Stimulated activated CD4-positive, alpha-beta T cell treated with anti-CD3 and anti-CD28 coated beads, Interleukin-4, amount 100 ng/mL, for 24 hours (primary cell): ENCODE measurements around the gene GRIP2.

Experiments used
- DNase-seq: peaks from one replicate; pipeline ENCODE4 v3.0.0-alpha.2; 2020

GRIP2 gene

DNA sequence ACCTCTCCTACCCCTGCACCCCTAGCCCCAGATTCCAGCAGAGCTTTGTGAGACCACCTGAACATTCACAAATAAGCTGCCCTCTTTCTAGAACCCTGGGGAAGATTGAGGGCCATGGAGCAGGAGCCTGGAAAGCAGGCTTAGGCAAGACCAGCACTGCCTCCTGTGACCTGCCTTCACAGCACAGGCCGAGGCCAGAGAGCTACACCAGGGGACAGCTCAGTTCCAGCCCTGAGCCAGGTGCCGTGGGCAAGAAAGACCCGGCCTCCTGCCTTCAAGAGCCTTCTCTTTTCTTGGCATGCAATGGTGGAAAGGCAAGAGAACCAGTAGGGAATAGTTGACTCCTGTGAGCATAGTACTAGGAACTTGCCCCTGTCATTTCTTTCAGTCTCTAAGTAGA is 89.6 kb downstream of the GRIP2 start:
- DNase-seq, result no peak

DNA sequence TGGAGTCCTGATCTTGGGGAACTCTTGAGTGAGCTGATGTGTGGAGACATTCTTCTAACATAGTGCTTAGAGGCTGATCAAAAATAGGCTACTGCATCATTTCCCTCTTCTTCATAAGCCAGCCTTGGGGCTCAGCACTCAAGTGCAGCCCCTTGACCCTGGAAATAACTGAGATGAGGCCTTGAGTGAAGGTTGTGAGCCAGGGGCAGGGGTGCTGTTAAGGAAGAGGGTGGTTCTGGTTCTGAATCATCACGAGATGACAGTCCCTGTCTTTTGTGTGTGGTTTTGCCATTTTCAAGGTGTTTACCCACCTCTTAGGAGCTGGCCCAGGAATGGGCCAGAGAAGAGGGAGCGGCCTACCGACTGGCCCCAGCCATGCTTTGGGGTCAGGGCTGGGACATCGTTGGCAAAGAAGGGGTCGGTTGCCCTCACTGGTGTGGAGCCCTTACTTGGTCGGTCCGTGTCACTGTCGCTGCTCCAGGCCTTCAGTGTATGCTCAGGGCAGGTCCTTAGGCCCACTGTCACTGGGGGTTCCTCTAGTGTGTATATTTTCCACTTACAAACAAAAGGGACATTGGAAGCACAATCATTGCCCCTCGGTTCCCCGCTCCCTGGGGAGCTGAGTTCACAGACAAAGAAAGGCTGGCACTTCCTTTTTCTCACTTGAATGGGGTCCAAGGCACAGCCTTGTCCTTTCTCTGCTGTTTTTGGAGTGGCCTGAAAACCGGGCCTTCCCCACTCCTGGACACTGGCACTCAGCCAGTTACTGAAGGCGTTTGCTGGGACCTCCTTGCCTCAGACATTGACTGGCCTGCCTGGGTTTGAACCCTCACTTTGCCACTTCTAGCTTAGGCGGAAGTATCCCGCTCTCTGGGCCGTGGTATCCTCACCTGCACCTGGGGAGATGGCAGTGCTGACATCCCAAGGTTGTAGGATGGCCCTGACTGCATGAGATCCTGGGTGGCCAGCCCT is 91.1 kb downstream of the GRIP2 start:
- DNase-seq, result no peak

DNA sequence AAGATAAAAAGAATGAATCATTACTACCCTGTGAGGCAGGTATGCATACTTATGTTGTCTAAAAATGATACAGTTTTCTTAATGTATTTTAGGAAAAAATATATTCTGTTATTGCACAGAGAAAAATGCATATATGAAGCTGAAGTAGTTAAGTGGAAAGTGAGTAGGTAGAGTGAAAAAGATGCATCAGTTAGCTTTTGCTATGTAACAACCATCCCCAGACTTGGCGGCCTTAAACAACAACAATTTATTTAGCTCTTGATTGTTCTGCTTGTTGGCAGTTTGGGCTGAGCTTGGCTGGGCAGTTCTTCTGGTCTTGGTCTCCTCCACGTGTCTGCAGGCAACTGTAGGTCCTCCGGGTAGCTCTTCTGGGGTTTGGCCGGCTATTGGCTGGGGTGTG is 92.1 kb downstream of the GRIP2 start:
- no peak for DNase-seq

DNA sequence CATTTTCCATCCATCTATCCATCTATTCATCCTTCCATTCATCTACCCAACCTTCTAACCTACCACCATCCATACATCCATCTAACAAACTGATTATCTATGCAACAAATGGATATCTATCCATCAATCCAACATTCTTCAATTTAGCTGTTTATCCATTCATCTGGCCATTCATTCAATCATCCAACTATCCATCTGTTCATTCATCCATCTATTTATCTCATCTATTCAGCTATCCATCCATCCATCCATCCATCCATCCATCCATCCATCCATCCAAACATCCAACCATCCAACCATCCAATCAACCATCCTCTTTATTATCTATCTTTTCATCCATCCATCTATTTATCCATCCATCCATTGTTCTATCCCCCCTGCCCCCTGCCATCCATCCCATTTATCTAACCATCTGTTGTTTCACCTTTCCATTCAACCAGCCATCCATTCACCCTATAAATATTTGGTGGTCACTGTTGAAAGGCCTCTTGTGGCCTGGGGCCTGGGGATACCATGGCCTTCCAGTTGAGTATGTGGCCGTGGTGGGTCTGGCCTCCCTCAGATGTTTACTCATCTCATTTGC is 93.1 kb downstream of the GRIP2 start:
- DNase-seq, result no peak

DNA sequence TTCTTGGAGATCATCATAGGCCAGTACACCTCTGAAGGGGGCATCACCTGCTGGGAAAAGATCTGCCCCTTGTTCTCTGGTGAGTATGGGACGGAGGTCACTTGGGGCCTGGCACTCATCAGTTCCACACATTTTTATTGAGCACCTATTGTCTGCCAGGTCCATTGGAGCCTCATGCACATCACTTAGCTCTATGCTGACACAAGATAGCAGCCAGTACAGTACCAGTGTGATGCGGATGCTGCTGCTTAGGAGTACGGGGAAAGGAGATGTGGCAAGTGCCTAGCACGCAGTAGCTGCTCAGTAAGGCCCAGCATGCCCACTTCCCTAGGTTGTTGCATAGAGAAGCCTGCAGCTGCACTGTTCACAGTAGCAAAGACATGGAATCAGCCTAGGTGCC is 94.4 kb downstream of the GRIP2 start:
- no peak for DNase-seq

DNA sequence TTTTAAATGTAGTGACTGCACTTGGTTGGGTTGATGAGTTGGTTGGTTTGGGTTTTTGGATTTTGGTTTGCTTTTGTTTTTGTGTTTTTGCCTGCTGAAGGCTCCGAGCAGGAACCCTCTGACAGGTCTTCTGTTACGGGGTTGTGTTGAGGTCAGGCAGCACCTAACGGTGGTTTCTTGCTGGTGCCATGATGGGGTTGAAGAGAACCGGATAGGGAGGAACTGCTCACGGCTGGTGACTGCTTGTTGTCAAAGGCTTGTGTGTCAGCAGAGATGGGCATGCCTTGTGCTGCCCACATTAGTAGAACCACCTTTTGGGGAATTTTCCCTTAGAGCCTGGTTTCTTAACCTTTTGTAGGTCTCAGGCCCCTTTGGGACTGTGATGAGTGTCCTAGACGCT is 95.8 kb downstream of the GRIP2 start:
- no peak for DNase-seq

DNA sequence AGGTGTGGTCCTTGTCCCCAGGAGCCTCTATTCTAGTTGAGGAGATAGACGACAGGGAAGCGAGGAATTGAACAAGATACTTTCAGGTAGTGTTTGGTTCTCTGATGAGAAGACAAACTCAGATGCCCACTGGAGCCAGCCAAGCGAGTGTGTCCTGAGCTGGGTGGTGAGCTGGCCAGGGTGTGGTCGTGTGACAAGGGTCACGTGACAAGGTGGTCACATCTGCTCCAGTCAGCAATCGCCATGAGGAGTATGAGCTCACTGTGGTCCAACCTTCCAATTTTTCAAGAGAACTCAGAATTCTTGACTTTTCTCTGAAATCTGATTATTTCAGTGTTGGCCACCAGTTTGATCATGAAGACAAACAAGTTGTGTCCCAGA is 98.2 kb downstream of the GRIP2 start:
- DNase-seq, result no peak

DNA sequence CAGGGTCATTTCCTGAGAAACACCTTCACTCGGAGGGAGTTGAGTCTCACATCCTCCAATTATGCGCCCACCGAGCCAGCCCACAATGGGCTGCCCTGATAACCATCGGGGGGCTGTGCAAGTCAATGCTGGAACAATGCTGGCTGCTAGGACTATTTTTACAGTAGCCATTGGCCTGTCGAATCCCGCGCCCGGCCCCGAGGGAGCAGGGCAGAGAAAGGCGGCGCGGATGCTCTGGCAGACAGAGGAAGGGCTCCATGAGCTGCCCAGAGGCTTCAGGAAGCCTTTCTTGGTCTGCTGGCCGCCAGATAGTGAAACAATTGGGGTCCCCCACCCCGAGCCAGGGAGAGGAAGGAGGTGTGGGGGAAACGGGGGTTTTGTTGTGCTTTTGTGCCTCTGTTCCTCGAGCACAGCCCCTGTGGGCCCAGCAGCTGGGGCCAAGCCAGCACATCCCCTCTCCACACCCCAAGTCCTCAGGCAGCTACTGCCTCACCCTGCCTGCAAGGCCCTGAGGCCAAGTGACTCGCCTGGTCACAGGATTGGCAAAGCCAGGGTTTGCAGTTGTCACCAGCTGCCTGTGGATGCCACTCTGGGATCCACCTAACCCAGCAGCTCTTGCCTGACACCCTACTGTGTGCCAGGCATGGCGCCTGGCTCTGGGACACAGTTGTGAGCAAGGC is 98.8 kb downstream of the GRIP2 start:
- DNase-seq, result no peak

DNA sequence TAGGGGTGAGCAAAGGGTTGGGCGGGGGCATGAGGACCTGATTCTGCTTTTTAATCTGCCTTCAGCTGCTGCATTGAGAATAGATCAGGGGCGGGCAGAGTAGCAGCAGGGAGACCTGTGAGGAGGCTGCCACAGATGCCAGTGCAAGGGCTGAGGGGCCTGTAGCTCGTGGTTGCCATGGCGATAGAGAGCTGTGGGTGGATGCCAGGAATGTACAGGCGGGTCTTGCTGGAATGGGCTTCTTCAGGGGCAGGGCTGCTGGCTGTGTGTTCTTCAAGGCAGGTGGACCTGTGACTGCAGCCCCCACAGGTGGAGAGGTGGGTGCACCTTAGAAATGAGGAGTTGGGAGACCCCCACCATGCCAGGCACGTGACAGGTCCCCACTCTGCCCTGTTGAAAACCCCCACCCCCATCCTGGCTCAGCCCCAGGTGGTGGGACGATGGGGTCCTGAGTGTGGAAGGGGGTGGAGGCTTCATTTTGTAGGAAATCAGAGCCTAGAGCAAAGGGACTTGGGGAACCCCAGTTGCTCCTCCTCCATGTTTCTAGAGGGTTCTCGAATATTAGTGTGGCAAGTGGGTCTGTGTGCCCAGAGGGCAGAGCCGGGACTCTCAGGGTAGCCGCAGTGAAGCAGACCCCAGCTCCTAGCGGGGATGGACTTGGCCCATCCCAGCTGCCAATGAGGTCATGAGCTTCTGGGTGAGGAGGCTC is 99.5 kb downstream of the GRIP2 start:
- DNase-seq, result no peak

DNA sequence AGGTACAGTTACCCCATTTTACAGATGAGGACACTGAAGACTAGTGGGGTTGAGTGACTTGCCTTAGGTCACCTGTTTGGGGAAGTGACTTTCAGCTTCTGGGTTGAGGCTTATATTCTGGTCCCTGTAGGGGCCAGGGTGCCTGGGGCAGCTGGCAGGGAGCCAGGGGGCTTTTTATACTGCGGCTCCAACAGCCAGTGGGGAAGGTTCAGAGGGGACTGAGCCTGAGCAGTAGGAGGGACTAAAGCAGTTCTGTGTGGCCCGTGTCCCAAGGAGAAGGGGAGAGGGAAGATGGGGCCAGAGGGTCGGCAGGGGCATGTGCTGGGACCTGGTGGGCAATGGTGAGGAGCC is 100.0 kb downstream of the GRIP2 start:
- DNase-seq, result no peak

DNA sequence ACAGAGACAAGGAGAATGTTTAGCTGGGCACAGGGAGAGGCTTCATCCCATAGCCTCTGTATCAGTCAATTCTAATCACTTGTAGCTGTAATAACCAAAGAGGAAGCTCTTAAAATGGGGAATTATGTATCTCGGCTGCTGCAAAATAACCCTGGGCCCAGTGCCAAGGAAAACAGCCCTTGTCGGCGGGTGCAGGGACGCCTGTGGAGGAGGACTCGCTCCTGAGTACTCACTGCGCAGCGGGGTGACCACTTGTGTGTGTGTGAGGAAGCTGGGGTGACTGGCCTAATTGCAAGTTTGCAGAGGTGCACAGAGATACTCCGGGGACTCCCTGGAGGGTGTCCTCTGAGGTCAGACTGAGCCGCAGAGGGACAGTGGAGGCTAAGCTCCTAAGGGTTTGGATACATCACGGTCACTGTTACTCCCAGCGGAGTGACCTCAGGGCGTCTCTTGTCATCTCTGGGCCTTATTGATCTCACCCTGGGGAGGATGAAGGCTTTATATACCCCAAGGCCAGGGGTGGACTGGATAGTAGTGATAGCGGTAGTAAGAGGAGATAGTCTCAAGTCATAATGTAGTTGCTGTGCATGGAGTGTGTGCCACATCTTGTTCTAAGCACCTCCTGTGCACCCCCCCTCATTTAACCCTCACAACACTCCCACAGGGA is 100.5 kb downstream of the GRIP2 start:
- DNase-seq, result no peak
